ENCODE results near the gene SORCS2.
"Not testable (repeated sequence)": the region's sequence is repeated elsewhere in the genome, so short reads cannot be mapped to it uniquely, and the experiment has no call there.

SORCS2 gene

DNA sequence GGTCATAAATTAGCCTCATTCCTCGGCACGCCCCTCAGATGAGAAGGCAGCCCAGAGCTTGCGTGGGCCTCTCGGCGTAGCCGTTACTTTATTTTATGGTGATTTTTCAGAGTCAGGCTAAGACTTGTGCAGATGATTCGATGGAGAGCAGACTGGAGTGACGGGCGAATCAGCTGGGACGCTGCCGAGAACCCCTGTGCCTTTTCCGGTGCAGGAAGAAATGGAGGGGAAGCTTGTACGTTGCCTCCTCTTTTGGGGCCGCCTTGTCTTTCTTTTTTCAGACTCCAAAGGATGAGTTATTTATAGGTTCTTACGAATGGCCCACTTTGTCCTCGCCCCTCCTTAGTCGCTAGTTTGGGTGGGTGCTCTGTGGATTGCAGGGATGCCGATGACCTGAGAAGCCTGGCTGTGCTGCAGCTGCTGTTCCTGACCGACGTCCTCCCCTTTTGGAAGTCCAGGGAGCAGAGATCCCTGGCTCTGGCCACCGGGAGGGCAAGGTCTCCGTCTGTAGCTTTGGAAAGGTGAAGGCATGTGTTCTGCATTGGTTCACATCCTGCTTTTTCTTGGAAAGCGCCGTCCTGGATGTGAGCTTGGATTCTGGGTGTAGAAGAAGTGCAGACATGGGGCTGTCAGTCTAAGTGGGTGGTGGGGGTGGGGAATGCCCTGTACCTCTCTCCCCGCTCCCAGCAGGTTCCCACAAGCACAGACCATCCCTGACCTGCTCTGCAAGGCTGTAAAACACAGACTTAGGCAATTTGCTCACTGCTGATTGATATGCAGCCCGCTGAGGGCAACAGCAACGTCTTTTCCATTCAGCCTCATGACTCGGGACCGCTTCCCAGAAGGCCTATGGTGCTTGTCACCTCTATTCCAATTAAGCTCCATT is 9.3 kb downstream of the SORCS2 start:
- no peak for DNase-seq

DNA sequence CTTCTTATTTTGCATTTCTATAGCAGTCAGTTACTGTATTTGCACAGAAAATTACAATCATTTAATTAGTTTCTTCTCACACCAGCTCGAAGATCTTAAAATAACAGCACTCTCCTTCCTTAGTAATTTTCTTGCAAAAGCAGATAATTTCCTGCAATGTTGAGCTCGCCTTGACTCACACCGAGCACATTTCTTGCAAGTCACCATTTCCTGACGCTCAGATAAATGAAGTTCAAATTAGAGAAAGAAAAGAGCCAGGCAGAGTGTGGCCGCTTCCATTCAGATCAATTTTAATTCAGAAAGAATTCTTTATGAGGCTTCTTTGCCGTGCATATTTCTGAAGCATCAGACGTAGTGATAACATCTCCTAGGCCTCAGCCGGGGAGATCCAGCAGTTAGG is 10.1 kb downstream of the SORCS2 start:
- no peak for DNase-seq

DNA sequence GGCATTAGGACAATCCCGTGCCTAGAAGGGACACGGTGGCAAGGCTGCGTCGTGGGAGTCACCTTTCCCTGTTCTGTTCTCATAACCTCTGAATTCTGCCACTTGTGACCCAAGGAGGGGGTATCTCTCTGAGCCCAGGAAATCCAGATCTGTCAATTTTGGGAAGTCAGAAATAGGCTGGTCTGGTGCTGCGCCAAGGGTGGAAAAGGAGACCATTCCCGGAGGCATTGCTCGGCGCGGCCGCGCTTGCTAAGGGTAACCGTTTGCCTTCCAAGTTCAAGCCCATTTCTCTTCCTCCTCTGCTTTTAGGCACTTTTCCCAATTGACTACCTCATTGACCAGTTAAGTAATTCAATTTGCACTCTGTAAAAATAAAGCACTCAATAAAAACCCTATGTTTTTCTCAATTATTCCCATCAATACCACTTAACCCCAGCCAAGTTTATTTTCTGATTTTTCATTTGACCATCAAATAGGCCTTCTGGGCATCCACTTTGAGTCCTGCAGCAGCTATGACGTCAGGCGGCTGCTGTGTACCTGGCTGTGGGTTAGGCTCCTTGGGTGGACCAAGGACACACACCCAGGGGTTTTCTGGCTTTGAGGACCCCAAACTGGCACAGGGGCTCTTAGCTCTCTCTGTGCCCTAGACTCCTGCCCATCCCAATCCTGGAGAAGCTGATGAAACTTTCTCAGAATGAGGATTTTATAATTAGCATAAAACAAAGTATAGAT is 12.5 kb downstream of the SORCS2 start:
- no peak for DNase-seq

DNA sequence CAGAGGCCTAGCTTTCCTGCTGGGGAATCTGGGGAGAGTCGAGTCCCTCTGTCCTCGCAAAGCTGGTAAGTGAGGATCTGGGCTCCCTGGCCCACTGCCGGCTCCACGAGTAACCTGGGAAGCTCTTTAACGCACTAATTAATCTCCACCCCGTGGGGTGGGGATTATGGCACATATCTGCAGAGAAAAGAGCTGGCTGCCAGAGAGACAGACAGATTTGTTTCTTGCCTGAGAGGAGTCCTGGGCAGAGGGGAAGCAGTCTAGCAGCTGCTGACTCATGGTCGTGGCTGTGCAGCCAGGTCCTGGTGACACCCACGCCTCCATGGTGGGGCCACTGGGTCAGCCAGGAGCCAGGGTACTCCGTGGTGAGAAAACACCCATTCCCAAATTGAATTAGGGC is 14.0 kb downstream of the SORCS2 start:
- DNase-seq = no peak

DNA sequence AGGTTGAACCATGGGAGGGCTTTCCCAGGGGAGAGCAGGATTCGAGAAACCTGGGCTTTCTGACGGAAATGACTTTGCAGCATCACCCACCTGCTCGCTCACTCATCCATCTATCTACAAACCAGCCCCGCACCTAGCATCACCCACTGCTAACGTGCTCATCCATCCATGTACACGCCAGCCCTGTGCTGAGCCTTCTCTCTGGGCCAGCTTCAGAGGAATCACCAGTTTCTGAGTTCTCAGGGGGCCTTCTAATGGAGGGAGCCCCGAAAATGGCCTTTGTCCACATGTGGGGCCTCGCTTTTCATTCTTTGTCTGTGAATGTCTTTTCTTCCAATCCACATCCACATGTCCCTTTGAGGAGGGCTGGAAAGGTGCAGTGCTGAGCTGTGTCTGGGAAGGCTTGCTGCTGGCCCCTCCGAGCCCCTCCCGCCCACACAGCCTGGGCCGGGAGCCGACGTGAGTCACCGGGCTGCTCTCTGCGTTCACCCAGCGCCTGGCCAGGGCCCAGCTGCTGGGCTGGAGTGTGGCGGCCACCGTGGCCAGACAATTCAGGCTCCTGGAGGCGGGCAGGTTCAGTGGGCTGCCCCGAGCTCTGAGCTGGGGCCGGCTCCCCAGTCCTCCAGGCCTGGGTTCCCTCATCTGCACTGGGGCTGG is 14.7 kb downstream of the SORCS2 start:
- no peak for DNase-seq

DNA sequence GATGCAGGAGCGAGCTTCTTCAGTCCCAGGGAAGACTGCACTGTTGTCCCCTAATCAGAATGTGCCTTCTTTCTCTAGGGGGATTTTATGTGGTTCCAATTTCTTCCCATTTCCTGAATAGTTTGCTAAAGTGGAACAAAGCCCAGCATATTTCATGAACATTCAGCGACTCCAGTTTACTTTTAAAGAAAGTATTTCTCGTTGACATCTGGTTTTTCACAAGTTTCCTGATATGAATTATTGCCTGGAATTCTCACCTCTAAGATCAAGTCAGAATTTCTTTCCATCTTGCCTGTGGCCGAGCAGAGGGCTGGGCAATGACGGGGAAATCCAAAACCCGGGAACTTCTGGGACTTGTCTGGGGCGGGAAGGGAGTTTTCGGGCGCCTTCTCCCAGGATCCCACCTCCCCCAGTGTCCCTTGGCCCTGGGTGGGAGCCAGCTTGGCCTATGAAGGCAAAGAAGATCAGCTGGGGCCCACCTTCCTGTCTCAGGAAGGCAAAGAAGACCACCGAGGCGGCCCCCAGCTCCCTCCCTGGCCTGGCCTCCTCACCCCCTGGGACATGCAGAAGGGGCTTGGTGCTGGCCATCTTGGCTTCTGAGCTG is 15.4 kb downstream of the SORCS2 start:
- no peak for DNase-seq

DNA sequence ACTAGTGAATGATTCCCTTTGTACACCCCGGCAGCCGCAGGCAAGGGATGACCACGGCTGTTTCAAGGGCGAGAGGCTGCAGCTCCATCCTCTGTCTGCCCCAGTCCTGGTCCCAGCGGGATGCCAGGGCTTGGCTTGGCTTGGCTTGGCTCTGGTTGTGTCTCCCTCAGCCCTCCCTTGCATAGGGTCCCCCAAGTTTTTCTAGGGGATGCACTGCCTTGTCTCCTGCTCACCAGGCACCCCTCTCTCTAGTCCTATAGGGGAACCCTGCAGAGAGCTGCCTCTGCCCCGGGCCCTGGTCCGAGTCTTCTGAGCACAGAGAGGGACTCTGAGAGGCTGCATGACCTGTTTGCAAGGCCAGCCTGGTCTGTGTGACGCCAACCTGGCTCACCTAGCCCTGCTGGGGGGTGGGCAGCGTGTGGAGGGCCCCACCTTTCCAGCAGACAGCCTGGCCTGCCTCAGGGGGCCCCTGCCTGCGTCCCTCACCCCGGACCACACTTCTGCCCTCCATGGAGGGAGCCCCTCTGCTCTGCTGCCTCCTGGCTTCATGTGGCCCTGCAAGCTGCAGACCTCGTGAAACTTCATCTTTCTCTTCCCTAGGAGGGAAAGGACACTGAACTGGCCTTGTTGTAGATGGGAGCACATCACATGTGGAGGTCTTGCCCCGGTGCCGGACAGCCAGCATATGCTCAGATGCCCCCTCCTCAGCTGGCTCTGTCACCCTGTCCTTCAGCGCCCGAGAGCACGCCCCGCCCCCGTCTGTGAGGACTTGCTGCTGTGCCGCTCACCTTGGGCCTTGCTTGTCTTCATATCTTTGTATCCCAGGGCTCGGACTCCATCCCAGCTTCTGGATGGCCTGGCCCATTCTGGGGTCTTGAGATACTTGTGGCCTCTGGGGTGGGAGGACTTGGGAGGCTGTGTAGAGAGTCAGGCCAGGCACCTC is 16.4 kb downstream of the SORCS2 start:
- DNase-seq = no peak

DNA sequence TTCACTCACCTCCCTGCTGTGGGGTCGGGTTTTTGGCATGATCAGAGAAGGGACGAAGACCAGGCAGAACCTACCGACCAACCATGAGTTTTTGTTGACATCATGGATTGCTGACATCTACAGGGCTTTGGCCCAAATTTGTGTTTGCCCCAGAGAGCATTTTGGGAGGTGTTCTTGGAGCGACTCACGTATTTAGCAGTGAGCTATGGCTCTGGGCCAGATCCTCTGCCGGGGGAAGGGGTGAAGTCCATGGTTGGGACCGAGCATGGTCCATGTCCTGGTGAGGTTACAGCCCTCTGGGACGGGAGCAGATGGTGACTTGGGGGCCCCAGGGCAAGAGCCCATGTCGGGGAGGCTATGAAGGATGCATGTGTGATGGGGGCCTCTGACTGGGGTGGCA is 17.4 kb downstream of the SORCS2 start:
- DNase-seq = no peak

DNA sequence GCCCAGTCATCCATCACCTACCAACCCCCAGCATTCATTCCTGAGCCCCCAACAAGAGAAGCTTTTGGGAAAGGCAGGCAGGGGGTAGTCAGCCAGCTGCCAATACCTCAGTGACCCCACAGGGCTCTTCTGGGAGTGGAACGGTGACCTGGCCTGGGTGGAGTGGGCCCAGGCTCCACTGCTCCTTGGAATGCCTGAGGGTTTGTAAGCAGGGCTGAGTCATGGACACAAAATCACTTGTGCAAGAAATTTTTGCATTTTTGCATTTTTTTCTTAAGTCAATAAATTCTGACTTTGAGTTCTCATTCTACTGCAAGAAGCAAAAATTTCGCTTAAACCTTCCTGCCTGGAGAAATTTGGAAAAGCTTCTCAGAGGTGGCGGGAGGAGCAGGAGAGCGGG is 18.5 kb downstream of the SORCS2 start:
- DNase-seq = no peak

DNA sequence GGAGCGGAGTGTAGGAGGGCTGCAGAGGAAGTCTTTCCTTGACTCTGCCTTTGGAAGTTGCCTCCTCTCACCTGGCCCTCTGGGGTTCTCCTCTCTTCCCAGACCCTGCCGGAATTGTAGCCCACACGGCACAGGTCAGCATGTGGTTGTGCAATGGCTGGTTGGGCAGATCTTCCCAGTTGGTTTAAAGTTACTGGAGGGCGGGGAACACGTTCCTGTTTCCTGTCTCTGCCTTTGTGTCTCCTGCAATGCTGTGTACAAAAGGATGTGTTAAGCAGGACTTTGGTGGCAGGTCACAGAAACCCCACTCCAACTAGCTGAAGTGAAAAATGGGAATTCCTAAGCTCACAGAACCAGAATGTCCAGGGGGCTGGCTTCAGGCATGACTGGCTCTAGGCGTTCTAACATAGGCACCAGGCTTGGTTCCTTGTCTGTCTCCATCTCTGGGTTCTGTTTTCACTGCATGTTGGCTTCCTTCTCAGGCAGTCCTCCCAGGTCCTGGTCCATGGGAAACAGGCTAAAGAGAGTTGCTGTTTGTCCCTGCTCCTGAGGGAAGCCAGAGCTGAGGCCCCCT is 19.9 kb downstream of the SORCS2 start:
- no peak for DNase-seq

DNA sequence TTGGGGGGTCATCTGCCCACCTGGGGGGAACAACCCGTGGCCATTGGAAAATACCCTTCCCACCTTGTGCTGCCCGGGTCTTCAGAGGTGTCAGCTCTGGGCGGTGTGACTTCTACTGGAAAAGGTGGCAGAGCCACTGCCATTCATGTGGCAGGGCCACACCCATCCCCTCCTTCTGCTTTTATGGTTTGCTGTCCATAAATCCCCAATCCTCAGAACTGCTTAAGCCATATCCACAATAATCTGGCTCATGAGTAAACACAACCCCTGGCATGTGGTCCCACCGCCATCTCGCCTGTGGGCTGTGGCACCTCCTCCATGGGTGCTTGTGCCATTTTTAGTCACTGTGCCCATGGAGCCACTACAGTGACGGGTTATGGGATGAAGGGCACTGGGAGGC is 20.6 kb downstream of the SORCS2 start:
- no peak for DNase-seq

DNA sequence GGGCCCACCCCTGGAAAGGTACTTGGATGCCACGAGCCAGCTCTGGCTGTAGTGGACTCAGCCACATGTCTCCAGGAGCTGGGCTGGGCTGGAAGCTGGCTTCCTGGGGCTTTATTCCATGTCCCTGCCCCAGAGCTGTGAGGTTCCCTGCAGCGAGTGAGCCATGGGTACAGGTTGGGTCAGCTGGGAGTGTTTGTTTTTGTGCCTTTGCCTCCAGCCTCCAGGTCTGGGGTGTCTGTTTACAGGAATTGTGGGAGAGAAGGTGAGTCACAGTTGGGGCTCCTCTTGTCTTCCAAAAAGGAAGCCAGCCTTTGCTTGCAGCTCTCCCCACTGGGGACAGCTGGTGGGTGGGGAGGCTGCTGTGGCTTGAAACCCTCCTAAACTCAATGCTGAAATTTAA is 21.5 kb downstream of the SORCS2 start:
- no peak for DNase-seq

DNA sequence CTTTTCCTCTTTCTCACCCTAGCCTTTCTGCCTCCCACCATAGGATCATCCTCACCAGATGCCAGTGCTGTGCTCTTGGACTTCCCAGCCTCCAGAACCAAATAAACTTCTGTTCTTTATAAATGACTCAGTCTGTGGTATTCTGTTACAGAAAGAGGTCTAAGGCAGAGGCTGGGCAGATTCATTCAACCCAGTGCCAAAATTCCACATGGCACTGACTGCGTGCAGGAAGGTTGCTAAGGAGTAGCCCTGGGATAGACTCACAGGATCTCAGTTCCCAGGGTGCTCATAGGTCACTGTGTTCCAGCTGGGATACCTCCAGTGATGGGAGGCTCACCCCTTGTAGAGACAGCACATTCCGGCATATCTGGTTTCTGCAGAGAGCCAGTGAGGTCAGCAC is 22.0 kb downstream of the SORCS2 start:
- DNase-seq = no peak

DNA sequence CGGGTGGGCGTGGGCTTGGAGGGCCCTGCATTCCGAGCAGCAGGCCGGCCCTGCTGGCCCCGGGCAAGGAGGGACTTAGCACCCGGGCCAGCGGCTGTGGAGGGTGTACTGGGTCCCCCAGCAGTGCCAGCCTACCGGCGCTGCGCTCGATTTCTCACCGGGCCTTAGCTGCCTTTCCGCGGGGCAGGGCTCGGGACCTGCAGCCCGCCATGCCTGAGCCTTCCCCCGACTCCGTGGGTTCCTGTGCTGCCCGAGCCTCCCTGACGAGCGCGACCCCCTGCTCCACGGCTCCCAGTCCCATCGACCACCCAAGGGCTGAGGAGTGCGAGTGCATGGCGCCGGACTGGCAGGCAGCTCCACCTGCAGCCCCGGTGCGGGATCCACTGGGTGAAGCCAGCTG is 22.8 kb downstream of the SORCS2 start:
- DNase-seq = not testable (repeated sequence)

DNA sequence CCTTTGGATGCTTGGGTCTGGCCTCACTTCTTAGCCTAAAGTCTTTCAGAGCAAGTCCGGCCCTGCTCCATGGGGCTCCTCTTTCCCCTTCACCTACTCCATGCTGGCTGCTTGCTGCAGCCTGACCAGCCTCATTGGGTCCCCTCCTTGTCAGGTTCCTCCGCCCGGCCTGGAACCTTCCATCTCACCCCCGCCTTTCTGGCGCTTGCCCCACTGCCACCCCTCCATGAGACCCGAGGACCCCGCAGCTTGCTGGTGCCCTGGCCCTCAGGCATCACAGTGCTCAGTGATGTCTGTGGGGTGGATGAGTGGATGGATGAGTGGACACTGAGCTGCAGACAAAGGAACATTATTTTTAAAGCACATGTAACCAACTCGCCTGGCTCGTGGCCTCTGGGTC is 24.7 kb downstream of the SORCS2 start:
- DNase-seq = no peak

DNA sequence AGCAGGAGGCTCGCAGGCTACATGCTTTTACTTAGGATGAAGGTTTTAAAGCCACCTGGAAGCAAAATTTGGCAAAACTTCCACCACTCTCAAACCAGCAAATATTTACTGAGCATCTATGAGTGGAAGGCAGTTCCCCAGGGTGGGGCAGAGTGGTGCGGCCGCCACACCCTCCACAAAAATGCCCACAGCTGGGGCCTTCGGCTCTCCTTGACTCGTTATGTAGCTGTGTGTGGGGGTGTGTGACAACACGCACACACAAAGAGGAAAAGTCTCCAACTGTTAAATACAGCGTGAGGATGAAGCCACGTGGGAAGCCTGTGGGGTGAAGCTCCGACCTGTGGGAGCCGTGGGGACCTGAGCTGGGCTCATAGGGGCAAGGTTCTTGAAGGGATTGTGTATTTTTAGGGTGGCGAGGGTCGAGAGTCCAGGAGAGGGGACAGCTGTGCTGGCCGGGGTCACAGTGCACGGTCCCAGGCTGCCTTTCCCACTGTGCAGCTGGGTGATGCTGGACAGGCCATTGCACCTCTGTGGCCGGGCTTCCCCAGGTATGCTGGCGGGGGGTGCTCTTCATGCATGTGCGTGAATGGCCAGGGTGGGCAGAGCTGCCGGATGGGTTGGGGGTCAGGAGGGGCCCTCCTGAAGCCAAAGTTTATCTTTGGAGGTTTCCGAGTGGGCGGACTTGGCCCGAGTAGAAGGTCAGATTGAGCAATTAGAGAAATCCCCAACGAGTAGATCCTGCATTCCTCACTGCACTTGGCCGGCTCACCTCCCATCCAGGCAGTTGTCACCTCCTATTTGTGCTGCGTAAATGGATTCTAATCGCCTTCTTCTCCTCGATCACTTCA is 25.4 kb downstream of the SORCS2 start:
- no peak for DNase-seq

DNA sequence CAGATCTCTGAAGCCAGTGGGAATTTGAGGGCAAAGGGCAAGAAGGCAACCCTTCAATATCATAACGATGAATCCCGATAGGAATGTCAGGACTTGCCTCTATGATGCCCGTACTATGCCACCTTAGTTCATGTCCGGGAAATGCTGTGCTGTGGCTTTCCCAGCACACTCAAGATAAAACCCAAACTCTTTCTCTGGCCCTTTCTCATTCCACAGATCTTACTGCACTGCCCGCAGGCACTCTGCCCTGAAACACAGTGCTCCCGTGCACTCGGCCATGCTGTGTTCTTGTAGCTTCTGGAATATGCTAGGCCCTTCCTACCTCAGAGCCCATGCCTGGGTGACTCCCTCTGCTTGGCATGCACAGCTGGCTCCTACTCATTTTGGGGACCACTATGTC is 26.3 kb downstream of the SORCS2 start:
- no peak for DNase-seq

DNA sequence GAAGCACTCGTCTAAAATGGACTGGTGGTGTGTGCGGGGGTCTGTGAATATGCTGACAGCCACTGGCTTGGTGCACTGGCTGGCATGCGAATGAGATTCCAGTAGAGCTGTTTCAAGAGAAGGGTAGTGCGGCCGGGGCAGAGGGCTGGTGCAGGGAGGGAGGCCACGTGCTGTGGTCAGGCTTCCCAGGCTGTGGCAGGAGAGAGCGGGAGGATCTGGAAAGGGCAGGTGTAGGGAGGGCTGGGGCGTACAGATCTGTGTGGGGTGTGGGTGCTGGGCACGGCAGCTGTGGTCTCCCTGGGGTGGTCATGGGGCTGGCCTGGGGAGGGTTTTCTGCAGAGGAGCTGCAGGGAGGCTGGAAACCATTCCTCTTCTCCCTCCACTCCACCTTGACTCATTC is 30.2 kb downstream of the SORCS2 start:
- no peak for DNase-seq

DNA sequence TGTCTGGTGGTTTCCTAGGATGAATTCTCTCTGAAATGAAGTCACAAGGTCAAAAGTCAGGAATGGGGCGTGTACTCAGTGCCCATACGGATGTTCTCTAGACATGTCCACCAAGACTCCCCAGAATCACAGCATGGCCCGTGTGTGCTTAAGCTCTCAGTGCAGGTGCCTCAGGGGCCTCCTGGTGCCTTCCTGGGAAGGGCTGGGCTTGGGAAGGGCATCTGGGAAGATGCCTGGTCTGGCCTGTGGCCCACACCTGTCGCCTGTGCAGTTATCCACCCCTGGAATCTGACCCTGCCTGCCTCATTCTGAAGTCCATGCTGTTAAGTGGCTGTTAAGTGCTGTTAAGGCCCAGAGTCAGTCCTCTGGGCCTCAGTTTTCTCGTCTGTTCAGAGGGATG is 31.2 kb downstream of the SORCS2 start:
- no peak for DNase-seq

DNA sequence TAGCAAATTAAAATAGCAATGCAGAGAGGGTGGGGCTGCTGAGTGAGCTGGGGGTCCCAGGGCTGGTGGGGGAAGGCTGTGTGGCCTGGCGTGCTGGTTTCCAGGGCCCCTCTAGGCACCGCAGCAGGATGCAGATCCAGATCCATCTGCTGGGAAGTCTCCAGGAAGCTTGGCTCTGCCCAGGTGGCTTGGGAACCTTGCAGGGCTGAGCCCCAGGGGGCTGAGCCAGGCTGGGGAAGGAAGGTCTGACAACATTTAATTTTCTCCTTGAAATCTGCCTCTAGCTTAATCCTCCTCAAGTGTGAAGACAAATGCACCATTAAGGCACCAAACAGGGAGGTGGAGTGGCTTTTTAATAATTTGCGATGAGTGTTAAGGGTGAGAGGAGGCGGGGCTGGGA is 31.7 kb downstream of the SORCS2 start:
- no peak for DNase-seq
